ENCODE measurements around the gene SLC12A2.

Gene SLC12A2

GRCh38 chr5:128083033-128083810, at the start of gene SLC12A2:
Gene SLC12A2, plus strand, starts transcription at chr5:128083766. Its CDS starts 189 bp downstream, at chr5:128083955.
- peak; percentile 87 for DNase-seq (ENCODE audit: low spot score)

DNA sequence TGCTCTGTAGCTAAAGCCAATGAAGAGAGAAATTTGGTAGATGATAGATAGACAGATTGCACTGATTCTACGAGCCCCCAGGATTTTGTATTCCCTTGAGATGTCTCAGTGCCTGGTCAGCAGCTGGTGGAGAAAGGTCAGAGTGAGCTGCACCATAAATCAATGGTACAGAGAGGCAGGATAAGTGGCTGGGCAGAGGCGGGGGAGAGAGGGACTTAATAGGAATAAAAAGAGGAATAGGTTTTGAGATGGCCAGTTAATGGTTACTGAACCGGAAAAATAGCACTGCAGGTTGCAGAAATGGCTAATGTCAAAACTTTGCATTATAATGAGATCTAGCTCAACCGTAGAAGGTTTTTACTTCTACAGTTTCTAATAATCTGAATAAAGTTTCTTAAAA, 47.9 kb upstream of the SLC12A2 start:
- no peak for DNase-seq (ENCODE audit: low spot score)

GRCh38 chr5:128036950-128037349, 46.6 kb upstream of the SLC12A2 start:
- no peak for DNase-seq (ENCODE audit: low spot score)

- peak; percentile 17 for DNase-seq (ENCODE audit: low spot score)
These were observed 44.9 kb upstream of the SLC12A2 start for GRCh38 chr5:128038643-128039042.

- DNase-seq (ENCODE audit: low spot score): no peak
These were observed 42.6 kb upstream of the SLC12A2 start for GRCh38 chr5:128040927-128041326.

DNA sequence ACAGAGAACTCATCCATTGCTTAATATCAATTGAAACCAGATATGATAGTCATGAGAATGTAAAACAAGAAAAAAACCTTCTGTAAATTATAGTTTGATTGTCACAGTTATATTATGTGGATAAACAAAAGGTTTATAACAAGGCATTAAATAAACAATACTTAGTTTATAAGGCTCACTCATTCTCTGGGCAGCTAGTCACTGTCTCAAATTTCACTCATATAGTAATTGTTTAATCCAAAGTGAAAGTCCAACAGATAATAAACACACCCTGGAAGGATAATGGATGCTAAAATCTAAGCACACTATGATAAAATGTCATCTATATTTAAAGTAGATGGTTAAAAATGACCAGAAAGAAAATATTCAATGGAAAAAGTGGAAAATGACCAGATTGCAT, 30.8 kb upstream of the SLC12A2 start:
- no peak for DNase-seq (ENCODE audit: low spot score)

DNA sequence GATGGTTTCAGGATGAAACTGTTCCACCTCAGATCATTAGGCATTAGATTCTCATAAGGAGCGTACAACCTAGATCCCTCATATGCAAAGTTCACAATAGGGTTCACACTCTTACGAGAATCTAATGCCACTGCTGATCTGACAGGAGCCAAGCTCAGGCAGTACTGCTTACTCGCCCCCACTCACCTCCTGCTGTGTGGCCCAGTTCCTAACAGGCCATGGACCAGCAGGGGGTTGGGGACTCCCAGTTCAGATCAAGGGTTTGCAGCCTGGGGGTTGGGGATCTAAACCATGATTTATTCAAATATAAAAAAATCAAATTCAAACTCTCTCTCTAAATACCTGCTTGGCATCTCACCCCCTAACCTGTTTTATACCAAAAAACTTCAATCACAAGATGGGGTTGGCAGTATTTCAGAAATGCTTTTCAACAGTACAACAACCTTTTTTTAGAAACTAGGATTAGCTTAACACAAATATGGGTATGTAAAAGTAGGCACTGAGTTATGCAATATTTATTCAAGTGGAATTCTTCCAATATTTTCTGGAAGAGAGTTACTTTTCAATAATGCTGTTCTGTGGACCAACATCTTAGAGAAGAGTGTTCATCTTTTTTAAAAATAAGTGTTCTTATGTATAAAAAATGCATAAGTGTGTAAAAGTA, 30.1 kb upstream of the SLC12A2 start:
- DNase-seq (ENCODE audit: low spot score): no peak

DNA sequence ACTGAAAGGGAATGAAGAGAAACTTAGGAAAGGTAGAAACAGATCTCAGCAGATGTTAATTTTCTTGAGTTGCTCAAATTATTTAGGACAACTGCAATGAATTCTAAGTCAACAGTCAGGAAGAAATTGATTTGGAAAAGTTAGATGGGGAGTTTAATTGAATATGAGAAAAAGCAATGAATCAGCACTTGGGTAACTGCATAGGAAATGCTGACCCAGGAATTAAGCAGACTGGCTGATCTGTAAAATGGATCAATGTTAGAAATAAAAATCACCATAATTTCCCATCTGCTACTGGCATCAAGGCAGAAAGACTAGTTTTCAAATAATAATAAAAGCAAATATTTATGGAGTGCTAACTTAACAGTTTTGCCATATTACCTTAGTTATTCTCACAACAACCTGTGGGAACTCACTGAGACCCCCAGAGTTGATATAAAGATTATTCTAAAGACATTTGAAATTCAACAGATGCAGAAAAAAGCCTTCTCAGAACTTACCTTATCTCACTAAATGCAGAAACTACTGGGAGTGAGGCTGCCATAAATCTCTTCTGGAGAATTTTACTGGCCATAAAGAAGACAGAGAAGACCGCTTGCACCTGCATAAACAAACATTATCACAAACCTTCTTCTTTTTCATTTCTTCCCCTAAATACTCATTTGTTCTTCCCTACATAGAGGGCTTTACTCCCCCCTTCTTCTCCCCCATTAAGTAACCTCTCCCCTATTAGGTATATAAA, 22.8 kb upstream of the SLC12A2 start:
- no peak for DNase-seq (ENCODE audit: low spot score)

DNA sequence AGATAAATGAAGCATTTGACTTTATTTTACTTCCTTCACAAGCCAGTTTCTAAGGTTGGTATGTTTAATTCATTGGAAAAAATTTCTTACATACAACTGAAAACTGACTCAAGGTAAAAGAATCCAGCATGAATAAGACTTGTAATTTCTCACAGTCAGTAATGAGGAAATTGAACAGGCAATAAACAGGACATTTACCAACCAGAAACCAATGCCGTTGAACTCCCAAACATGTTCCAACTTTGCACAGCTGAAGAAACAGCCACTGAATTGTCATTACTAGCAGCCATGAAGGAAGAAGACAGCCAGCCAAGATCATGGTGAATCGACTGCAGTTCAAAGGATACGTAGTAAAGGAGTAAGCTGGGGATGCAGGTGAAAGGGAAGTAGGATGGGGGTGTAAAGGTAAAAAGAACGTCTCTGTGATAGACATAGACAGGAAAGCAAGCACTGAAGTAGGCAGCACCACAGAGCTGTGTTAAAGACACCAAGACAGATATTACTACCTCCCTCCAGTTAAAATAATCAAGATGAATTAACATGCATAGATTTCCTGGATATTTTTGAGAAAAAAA, 21.3 kb upstream of the SLC12A2 start:
- no peak for DNase-seq (ENCODE audit: low spot score)

DNA sequence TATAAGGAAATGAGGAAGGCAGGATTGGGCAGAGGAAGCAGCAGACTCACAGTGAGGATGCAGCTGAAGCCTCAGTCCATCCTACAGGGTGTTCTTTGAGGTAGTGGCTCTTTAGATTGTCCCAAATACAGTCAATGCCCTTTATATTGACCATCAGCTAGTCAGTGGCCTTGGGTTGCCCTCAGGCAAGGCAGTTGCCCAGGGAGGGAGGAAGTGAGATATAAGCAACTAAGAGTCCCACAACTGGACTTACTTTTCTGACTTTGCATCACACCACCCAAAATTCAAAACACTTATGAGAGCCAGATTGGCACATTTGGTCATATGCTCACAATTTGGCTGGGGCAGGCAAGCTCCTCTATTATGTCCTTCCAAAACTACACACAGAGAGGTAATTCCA, 9.4 kb upstream of the SLC12A2 start:
- no peak for DNase-seq (ENCODE audit: low spot score)

DNA sequence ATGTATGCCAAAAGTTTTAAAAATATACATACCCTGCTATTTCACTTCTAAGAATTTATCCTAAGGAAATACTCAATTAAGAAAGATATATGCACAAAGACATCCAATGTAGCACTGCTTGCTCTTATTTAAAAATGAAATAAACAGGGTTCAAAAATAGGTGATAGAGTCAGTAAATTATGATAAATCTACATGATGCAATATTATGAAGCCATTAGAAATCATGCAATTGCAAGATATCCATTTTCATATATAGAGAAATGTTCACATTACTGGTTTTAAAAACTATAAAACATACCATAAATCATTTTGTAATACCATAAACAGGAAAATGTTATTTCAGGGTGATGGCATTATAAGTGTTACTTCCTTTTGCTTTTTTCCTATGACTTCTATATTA, 8.6 kb upstream of the SLC12A2 start:
- no peak for DNase-seq (ENCODE audit: low spot score)

DNA sequence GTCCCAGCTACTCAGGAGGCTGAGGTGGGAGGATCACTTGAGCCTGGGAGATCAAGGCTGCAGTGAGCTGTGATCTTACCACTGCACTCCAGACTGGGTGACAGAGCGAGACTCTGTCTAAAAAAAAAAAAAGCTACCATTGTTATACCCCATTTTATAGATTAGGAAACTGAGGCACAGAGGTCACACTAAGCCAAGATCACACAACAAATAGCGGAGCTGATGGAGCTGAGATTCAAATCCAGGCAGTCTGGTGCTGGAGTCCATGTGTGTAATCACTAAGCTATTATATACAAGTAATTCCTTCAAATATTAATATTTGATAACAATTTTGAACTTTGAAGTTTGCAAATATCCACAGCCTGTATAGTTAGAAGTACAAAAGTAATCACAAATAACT, 6.0 kb upstream of the SLC12A2 start:
- no peak for DNase-seq (ENCODE audit: low spot score)

GRCh38 chr5:128081111-128081851, 2.3 kb upstream of the SLC12A2 start:
- no peak for DNase-seq (ENCODE audit: low spot score)

DNA sequence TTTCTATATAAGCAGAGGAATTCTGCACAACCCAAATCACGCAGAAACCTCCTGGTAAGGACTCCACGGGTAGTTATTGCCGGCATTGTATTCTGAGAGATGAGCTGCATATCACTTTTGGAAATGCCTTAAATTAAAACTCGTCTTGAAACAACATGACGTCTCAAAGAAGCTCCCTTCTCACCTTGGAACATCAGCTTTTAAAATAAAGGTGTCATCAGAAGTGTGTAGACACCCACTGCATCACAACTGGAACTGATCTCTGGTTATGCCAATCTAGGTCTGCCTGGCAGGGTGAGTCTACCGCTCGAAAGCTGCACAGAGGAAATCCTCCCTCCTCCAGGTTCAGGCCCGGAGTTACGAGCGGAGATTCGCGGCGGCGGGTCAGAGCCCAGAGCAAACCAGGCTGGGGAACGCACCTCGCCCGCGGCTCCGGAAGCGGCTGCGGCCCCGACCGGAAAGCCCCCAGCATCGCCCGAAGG, 974 bp upstream of the SLC12A2 start:
- no peak for DNase-seq (ENCODE audit: low spot score)

GRCh38 chr5:128083811-128084227, 253 bp downstream of the SLC12A2 start:
- DNase-seq (ENCODE audit: low spot score): peak; percentile 63

DNA sequence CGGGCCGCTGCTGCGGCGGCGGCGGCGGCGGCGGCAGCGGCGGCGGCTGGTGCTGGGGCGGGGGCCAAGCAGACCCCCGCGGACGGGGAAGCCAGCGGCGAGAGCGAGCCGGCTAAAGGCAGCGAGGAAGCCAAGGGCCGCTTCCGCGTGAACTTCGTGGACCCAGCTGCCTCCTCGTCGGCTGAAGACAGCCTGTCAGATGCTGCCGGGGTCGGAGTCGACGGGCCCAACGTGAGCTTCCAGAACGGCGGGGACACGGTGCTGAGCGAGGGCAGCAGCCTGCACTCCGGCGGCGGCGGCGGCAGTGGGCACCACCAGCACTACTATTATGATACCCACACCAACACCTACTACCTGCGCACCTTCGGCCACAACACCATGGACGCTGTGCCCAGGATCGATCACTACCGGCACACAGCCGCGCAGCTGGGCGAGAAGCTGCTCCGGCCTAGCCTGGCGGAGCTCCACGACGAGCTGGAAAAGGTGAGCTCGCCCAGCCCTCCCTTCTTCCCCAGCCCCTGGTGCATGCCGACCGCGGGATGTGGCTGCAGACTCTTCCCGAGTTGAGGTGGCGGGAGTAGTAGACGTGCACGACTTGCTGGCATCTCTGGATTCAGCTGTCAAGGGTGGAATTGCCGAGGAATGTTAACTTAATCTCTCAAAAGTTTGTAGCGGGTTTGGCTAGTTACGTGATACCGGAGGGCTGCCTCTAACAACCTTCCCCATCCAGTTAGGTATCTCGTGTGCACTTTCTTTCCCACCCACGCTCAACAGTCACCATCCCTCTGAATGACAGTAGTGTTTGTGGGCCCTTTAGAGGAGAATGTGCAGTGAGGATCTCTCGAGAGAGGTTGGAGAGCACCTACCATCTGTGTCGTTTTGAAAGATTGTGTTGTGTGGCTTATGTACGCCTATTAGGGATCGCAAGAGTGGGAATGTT, 932 bp downstream of the SLC12A2 start:
- peak; percentile 35 for DNase-seq (ENCODE audit: low spot score)

DNA sequence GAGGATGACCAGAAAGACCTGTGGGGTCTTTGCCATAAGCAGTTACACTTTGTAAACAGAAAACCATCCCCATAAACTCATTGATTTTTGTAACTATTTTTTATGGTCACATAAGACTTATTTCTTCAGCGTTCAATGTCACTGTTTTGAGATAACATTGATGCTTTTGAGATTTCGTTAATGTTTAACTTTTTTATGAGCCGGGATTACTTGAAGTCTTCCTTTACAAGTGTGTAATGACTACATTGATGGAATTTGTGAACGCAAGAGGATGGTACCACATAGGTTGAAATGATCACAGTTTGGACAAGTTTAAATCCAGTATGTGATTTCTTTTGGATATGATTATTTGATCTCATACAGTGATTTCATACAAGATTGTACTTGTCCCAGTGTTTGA, 1.8 kb downstream of the SLC12A2 start:
- no peak for DNase-seq (ENCODE audit: low spot score)

- no peak for DNase-seq (ENCODE audit: low spot score)
These were observed 8.0 kb downstream of the SLC12A2 start for GRCh38 chr5:128091579-128091978.

- no peak for DNase-seq (ENCODE audit: low spot score)
These were observed 8.6 kb downstream of the SLC12A2 start for GRCh38 chr5:128092144-128092543.

GRCh38 chr5:128093368-128093767, 9.8 kb downstream of the SLC12A2 start:
- no peak for DNase-seq (ENCODE audit: low spot score)

DNA sequence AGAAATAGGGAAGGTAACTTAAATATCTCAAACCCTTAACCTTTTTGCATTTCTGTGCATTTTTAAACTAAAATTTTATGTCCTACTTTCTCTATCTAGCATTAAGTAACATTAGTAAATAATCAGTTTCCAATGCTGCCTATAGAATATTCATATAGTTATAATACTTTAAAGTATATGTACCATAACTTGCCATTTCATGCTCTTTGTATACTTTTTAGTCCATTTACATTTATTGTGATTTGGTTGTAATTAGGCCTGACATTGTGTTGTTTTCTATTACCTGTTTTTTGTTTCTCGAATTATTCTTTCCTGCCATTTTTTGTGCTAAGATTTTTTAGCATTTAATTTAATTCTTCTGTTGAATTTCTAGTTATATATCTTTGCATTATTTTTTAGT, 13.7 kb downstream of the SLC12A2 start:
- no peak for DNase-seq (ENCODE audit: low spot score)

Data from hepatic stellate cell (primary cell).